ENCODE measurements around the gene PTPRN2. TPM values are rescaled to one million over a fixed set of nuclear protein-coding genes. Genes with fewer than 3 reads are reported as not detected.

The PTPRN2 gene
- total and polyA plus RNA-seq, 9 of the 15 experiments (the other 6 are each of a cell fraction or from before 2014, with no cell fraction given): not detected

DNA sequence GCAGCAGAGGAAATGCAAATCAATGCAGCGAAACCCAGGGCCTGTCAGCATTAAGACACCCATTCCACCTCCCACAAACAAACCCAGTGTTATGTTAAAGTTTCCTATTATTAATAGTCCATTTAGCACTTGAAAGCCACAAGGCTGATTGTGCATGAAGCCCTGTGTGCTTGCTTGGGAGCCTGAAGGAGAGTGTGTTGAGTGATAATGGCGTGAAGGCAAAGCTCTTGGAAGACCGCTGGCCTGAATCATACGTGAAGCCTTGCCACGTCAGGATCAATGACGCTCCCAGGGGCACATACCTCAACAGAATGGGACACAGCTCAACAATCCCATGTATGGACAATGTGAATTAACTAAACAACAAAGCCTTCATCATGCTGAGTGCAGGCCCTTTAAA lies 25.1 kb downstream of the PTPRN2 start (continued):
- TF ChIP-seq, protein P1, sequence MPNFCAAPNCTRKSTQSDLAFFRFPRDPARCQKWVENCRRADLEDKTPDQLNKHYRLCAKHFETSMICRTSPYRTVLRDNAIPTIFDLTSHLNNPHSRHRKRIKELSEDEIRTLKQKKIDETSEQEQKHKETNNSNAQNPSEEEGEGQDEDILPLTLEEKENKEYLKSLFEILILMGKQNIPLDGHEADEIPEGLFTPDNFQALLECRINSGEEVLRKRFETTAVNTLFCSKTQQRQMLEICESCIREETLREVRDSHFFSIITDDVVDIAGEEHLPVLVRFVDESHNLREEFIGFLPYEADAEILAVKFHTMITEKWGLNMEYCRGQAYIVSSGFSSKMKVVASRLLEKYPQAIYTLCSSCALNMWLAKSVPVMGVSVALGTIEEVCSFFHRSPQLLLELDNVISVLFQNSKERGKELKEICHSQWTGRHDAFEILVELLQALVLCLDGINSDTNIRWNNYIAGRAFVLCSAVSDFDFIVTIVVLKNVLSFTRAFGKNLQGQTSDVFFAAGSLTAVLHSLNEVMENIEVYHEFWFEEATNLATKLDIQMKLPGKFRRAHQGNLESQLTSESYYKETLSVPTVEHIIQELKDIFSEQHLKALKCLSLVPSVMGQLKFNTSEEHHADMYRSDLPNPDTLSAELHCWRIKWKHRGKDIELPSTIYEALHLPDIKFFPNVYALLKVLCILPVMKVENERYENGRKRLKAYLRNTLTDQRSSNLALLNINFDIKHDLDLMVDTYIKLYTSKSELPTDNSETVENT (CRISPR knock-in tag; IDR thresholded peaks at IDR 0.05): no peak
- TF ChIP-seq, protein P2, sequence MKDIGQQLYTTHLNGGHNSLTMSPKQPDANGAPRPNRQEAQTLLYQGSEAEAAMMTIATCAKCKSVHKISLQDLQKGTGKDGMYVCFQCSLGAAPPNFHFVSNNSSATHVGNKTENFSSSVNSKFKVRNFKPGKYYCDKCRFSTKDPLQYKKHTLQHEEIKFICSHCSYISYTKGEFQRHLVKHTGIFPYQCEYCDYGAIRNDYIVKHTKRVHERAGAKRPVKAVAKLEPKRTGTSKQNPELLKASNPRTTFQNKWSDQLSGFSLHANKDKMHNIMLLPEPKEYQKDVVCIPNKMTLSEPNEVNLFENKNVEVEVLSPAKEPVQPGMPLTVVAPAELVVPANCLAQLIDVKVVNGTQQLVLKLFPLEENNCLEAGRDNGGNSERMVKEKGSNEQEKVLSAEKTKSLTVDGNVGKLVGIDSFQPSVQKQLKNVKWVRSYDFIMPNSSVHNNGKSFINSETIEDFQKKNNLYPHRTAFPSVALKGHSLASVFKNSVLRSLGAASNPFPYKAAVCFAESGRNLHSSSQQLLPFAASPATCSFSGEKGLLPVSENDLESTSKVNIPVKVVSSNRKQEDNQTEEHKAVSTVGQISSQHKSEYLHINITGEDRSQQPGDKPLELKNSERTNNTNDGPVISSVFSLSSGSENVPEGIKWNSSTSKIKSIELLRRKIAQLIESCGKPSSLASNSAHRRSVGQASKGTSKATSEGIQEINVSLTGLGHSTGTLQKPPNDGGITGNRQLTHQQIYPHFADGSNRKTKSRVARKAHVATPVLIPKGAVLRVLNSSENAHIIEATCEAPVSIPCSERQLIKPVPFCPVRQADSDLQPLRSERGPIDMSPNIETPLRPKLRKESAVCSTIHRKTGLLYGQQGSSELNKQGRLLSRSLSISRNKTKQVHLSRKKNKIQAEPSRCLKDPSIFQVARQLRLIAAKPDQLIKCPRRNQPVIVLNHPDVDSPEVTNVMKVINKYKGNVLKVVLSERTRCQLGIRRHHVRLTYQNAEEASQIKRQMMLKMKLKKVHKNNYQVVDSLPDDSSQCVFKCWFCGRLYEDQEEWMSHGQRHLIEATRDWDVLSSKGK (CRISPR knock-in tag; IDR thresholded peaks at IDR 0.05): no peak
- TF ChIP-seq ZNF224 (CRISPR knock-in tag; IDR thresholded peaks at IDR 0.05): no peak

DNA sequence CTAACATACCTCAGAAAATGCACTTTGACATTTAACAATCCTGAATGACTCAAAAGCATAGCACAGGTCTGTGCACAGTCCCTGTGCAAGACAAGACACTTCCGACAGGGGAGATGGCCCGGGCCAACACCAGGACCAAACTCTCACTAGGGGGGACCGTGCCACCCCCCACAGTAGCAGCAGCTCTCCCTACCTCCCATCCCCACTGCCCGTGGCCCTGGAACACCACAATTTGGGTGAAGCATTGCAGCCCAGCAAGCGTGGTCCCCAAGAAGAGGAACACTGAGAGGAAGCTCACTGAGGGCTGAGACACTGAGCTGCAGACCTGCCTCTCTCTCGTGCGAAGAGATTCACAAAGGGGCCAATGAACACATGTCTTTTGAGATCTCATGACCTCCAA lies 26.0 kb downstream of the PTPRN2 start:
- Histone ChIP-seq H3K79me2 (ENCODE audit: control insufficient read depth, insufficient read depth, low read length) (no peaks in the 10 kb centered on the region), H3K27me3 (ENCODE audit: control insufficient read depth in 2 of 2, insufficient read depth in 2 of 2, low read length in 2 of 2) (peaks cover 60 to 81% of the 10 kb centered on the region in 2 experiments), H2AFZ (ENCODE audit: low read depth, low read length) (no peak overlapping the region), H3K4me2 (ENCODE audit: insufficient read depth, low read length) (no peak overlapping the region), H3K36me3 (ENCODE audit: control insufficient read depth, insufficient read depth, low read length) (no peaks in the 10 kb centered on the region), H3K27ac (ENCODE audit: extremely low read depth, low read depth, low read length) (no peak overlapping the region), H3K9me1 (ENCODE audit: control insufficient read depth, insufficient read depth, low read length) (no peaks in the 10 kb centered on the region), H3K4me1 (replicated peaks in 1 of 2; ENCODE audit: control insufficient read depth in 2 of 2, insufficient read depth in 2 of 2, low read length in 2 of 2) (peaks cover 0 to 7% of the 10 kb centered on the region in 2 experiments; a peak in 1 of 5 replicates), H4K20me1 (replicated peaks; ENCODE audit: control insufficient read depth, insufficient read depth, low read length) (no peaks in the 10 kb centered on the region; the same call in 1 of the 2 replicates), H3K4me3 (no peak overlapping the region), H3K9me3 (replicated peaks; ENCODE audit: control insufficient read depth, insufficient read depth, low read depth, low read length) (no peaks in the 10 kb centered on the region), H3K9ac (ENCODE audit: insufficient read depth in 1 of 2, low read depth in 2 of 2, low read length in 2 of 2) (no peak overlapping the region)
- in situ Hi-C loops (cut with MboI): no loop called here
- CTCF ChIA-PET (ENCODE audit: low intra/inter-chr PET ratio): no interaction called here
- 0% methylated on average over 7 of the region's 7 CpGs for WGBS (ENCODE audit: insufficient coverage, low coverage, missing lambda C conversion rate)
- POLR2A ChIA-PET: interaction anchor here (1.0 to 1.9 kb wide), 2 partner anchors 17 to 19 kb away, joined by 3 to 8 read pairs; no protein-coding TSS in a partner anchor
- DNase-seq (ENCODE audit: extremely low read depth in 1 of 4, low spot score in 3 of 4): no peak
- no peak for ATAC-seq
- BruUV-seq (replicated peaks): no TSS peak
- intact Hi-C loops (cut with micrococcal nuclease): loop anchor here (5.0 kb wide), 1 partner anchor 1094 kb away; no protein-coding TSS in a partner anchor
- FAIRE-seq: no peak
- no peak for TF ChIP-seq SAFB (IDR thresholded peaks at IDR 0.05; ENCODE audit: borderline replicate concordance, low read depth, low read length)
- no peak for TF ChIP-seq ZNF780A (CRISPR knock-in tag; IDR thresholded peaks at IDR 0.05)
- TF ChIP-seq ZNF239 (CRISPR knock-in tag; IDR thresholded peaks at IDR 0.05): no peak
- TF ChIP-seq ZNF583 (CRISPR knock-in tag; IDR thresholded peaks at IDR 0.05): no peak
- TF ChIP-seq, protein P2 (CRISPR knock-in tag; IDR thresholded peaks at IDR 0.05): no peak
- no peak for TF ChIP-seq MECOM (CRISPR knock-in tag; IDR thresholded peaks at IDR 0.05)
- no peak for TF ChIP-seq SMARCE1 (IDR thresholded peaks at IDR 0.05)
